Measurements from ENCODE around the gene ATF3.
"Not testable (repeated sequence)": the region's sequence is repeated elsewhere in the genome, so short reads cannot be mapped to it uniquely, and the experiment has no call there.

The ATF3 gene

GRCh38 chr1:212655668-212656440, 47.3 kb downstream of the ATF3 start:
- no peak for DNase-seq

- DNase-seq = no peak
Observed at GRCh38 chr1:212656730-212657129, 48.2 kb downstream of the ATF3 start.

- not testable (repeated sequence) for DNase-seq
Observed at GRCh38 chr1:212658250-212658649, 49.7 kb downstream of the ATF3 start.

- DNase-seq = no peak
Observed at GRCh38 chr1:212664409-212665199, 56.0 kb downstream of the ATF3 start.

GRCh38 chr1:212665241-212666115, 56.9 kb downstream of the ATF3 start:
- DNase-seq = peak; percentile 83

- no peak for DNase-seq
Observed at GRCh38 chr1:212666116-212666775, 57.7 kb downstream of the ATF3 start.

GRCh38 chr1:212667223-212668139, 58.9 kb downstream of the ATF3 start:
- no peak for DNase-seq

- DNase-seq = no peak
Observed at GRCh38 chr1:212668477-212668876, 59.9 kb downstream of the ATF3 start.

GRCh38 chr1:212669102-212669501, 60.5 kb downstream of the ATF3 start:
- DNase-seq = no peak

- no peak for DNase-seq
Observed at GRCh38 chr1:212669600-212669999, 61.0 kb downstream of the ATF3 start.

- no peak for DNase-seq
Observed at GRCh38 chr1:212670301-212670700, 61.7 kb downstream of the ATF3 start.

Measured in stimulated activated CD4-positive, alpha-beta T cell treated with anti-CD3 and anti-CD28 coated beads, Interleukin-12 subunit alpha, Interleukin-12 subunit beta, amount 100 ng/mL, for 4 hours (primary cell).